ENCODE results near the gene DPYSL5.
"Not testable (repeated sequence)": the region's sequence is repeated elsewhere in the genome, so short reads cannot be mapped to it uniquely, and the experiment has no call there.

The DPYSL5 gene

GRCh38 chr2:26847655-26848335 lies at the start of gene DPYSL5:
Gene DPYSL5 (plus strand): TSS chr2:26848132. CDS start chr2:26898500, 50,368 bp downstream.
- no peak for DNase-seq

GRCh38 chr2:26801328-26801727 lies 46.6 kb upstream of the DPYSL5 start:
- no peak for DNase-seq

GRCh38 chr2:26801796-26802195 lies 46.1 kb upstream of the DPYSL5 start:
- no peak for DNase-seq

GRCh38 chr2:26805241-26805676 lies 42.7 kb upstream of the DPYSL5 start:
- DNase-seq = no peak

- no peak for DNase-seq
Measured at GRCh38 chr2:26807788-26808460, 40.0 kb upstream of the DPYSL5 start.

GRCh38 chr2:26809211-26809610 lies 38.7 kb upstream of the DPYSL5 start:
- no peak for DNase-seq

- no peak for DNase-seq
Measured at GRCh38 chr2:26809876-26810577, 37.9 kb upstream of the DPYSL5 start.

GRCh38 chr2:26811261-26811660 lies 36.7 kb upstream of the DPYSL5 start:
- DNase-seq = no peak

GRCh38 chr2:26811791-26812694 lies 35.9 kb upstream of the DPYSL5 start:
- DNase-seq = no peak

- DNase-seq = no peak
Measured at GRCh38 chr2:26812731-26813130, 35.2 kb upstream of the DPYSL5 start.

- DNase-seq = not testable (repeated sequence)
Measured at GRCh38 chr2:26814072-26814765, 33.7 kb upstream of the DPYSL5 start.

GRCh38 chr2:26816893-26817292 lies 31.0 kb upstream of the DPYSL5 start:
- no peak for DNase-seq

- DNase-seq = no peak
Measured at GRCh38 chr2:26818255-26818654, 29.7 kb upstream of the DPYSL5 start.

GRCh38 chr2:26818972-26819371 lies 29.0 kb upstream of the DPYSL5 start:
- DNase-seq = no peak

- DNase-seq = no peak
Measured at GRCh38 chr2:26820932-26821331, 27.0 kb upstream of the DPYSL5 start.

GRCh38 chr2:26822877-26823276 lies 25.1 kb upstream of the DPYSL5 start:
- no peak for DNase-seq

- no peak for DNase-seq
Measured at GRCh38 chr2:26838121-26838906, 9.6 kb upstream of the DPYSL5 start.

GRCh38 chr2:26840937-26841610 lies 6.9 kb upstream of the DPYSL5 start:
- DNase-seq = no peak

GRCh38 chr2:26843041-26843440 lies 4.9 kb upstream of the DPYSL5 start:
- no peak for DNase-seq

GRCh38 chr2:26845021-26845420 lies 2.9 kb upstream of the DPYSL5 start:
- DNase-seq = no peak

All from activated CD4-positive, CD25-positive, alpha-beta regulatory T cell (primary cell).